HepG2 (cell line): Measurements from ENCODE around the gene CBLC. TPM values are rescaled to one million over a fixed set of nuclear protein-coding genes. Genes with fewer than 3 reads are reported as not detected.

Experiments used
- ATAC-seq: fragments of 200-7000 bp; cut with Tn5 transposase; 3 replicates; pipeline ENCODE4 v1.9.1; 2020; ENCODE audit warnings: mild to moderate bottlenecking, moderate library complexity
- BruUV-seq: library from RNA; stranded (reverse); fragments of 400-500 nt; replicated peaks from 2 replicates; lab custom pipeline; 2021; lab: Mats Ljungman, UMichigan
- CTCF ChIA-PET: fragments of 300-600 bp; formaldehyde crosslinking; extraction: SDS; loops from one replicate; lab custom pipeline; 2021; ENCODE audit warnings: low total read pairs, inconsistent platforms, low intra/inter-chr PET ratio; lab: Yijun Ruan, JAX
- POLR2A ChIA-PET: fragments of 350-600 bp; sonication (Branson Sonifier 250); formaldehyde crosslinking; loops from one replicate; lab custom pipeline; 2020; ENCODE audit warnings: antibody characterized with exemption, inconsistent platforms; lab: Yijun Ruan, JAX
- DNase-seq: peaks from one replicate; pipeline ENCODE4 v3.0.0-alpha.2; 2015; ENCODE audit warnings: low spot score
- FAIRE-seq: peaks from 3 replicates; lab custom pipeline; 2011; peaks lifted over from hg19 to GRCh38; lab: Jason Lieb, UNC
- H2AFZ ChIP-seq: one replicate; pipeline ENCODE4 v1.6.1; 2011; ENCODE audit warnings: low read length, inconsistent platforms
- H3K27ac ChIP-seq: fragments of 300-600 bp; 3 replicates; pipeline ENCODE4 v1.8.0; 2011; ENCODE audit warnings: mixed run types, mild to moderate bottlenecking, mixed read lengths, low read length, inconsistent platforms; ENCODE audit not compliant: insufficient read depth; ENCODE audit errors: extremely low read length
- H3K27me3 ChIP-seq, 2 experiments: fragments of 200-600 bp in 1 of 2; 2 replicates in 1 of 2; 3 replicates in 1 of 2; pipeline versions ENCODE4 v1.6.0 to v1.8.0; 2011; ENCODE audit warnings: low read length in 2 of 2, mild to moderate bottlenecking in 2 of 2, moderate library complexity in 2 of 2, inconsistent platforms in 1 of 2; ENCODE audit not compliant: insufficient read depth in 2 of 2, control insufficient read depth in 1 of 2
- H3K36me3 ChIP-seq, 2 experiments: fragments of 200-600 bp in 1 of 2; replicated peaks in 1 of 2; 2 replicates in 1 of 2; 3 replicates in 1 of 2; pipeline versions ENCODE4 v1.5.1 to v1.8.0; 2011; ENCODE audit warnings: low read length in 2 of 2, inconsistent platforms in 1 of 2; ENCODE audit not compliant: insufficient read depth in 2 of 2, control insufficient read depth in 1 of 2
- H3K4me1 ChIP-seq: 2 replicates; pipeline ENCODE4 v1.5.1; 2012; ENCODE audit warnings: low read length, inconsistent platforms; ENCODE audit not compliant: insufficient read depth
- H3K4me2 ChIP-seq: 2 replicates; pipeline ENCODE4 v1.6.0; 2011; ENCODE audit warnings: low read depth, low read length, inconsistent platforms
- H3K4me3 ChIP-seq, 3 experiments: fragments of 200-600 bp in 1 of 3; sonication (generic), shearing (Covaris generic) in 1 of 3; replicated peaks in 1 of 3; 2 replicates each; pipeline ENCODE4 v1.5.1; 2011 to 2016; ENCODE audit warnings: low read length in 3 of 3, inconsistent platforms in 2 of 3, low read depth in 2 of 3, mild to moderate bottlenecking in 2 of 3, control low read depth in 1 of 3, mixed read lengths in 1 of 3; ENCODE audit not compliant: insufficient read depth in 1 of 3
- H3K79me2 ChIP-seq: one replicate; pipeline ENCODE4 v1.6.1; 2011; ENCODE audit warnings: low read length, inconsistent platforms; ENCODE audit not compliant: insufficient read depth
- H3K9ac ChIP-seq: 2 replicates; pipeline ENCODE4 v1.6.0; 2011; ENCODE audit warnings: mild to moderate bottlenecking, low read depth, low read length, inconsistent platforms; ENCODE audit not compliant: insufficient read depth
- H3K9me3 ChIP-seq: 2 replicates; pipeline ENCODE4 v1.5.1; 2012; ENCODE audit warnings: mild to moderate bottlenecking, low read length
- H4K20me1 ChIP-seq: 2 replicates; pipeline ENCODE4 v1.6.0; 2011; ENCODE audit warnings: inconsistent platforms, mild to moderate bottlenecking, low read length, moderate library complexity; ENCODE audit not compliant: insufficient read depth
- AGO2 ChIP-seq: fragments of 200-400 bp; formaldehyde crosslinking; optimal IDR thresholded peaks from 2 replicates; pipeline ENCODE3; 2017; ENCODE audit warnings: mild to moderate bottlenecking, low read depth, low read length, moderate library complexity
- EEA1 ChIP-seq: sonication (generic); formaldehyde crosslinking; IDR thresholded peaks from 2 replicates; pipeline ENCODE4 v1.5.1; 2020; ENCODE audit warnings: mild to moderate bottlenecking, missing genetic modification reagents, borderline replicate concordance
- EHMT2 ChIP-seq: fragments of 200-600 bp; sonication (generic); IDR thresholded peaks from 2 replicates; pipeline ENCODE4 v1.7.0; 2017; ENCODE audit warnings: antibody characterized with exemption, low read depth, low read length, borderline replicate concordance
- HNF4G ChIP-seq, 2 experiments: sonication (generic) in 1 of 2; formaldehyde crosslinking in 1 of 2; IDR thresholded peaks; 2 replicates each; pipeline versions ENCODE4 v1.4.0 to v1.6.1; 2011 to 2020; ENCODE audit warnings: borderline replicate concordance in 2 of 2, low read depth in 2 of 2, mild to moderate bottlenecking in 2 of 2, low read length in 1 of 2, missing genetic modification reagents in 1 of 2, moderate library complexity in 1 of 2
- HNRNPL ChIP-seq: fragments of 200-400 bp; formaldehyde crosslinking; IDR thresholded peaks from 2 replicates; pipeline ENCODE4 v1.6.1; 2017; ENCODE audit warnings: mild to moderate bottlenecking, low read depth, low read length
- HOXA3 ChIP-seq: sonication (generic); formaldehyde crosslinking; IDR thresholded peaks from 2 replicates; pipeline ENCODE4 v1.5.0; 2020; ENCODE audit warnings: missing genetic modification reagents
- NONO ChIP-seq, 2 experiments: fragments of 450-650 bp in 1 of 2; sonication (generic) in 1 of 2; formaldehyde crosslinking in 1 of 2; IDR thresholded peaks in 1 of 2; conservative IDR thresholded peaks in 1 of 2; 2 replicates each; pipeline versions ENCODE4 v1.6.1 to v1.8.0; 2017 to 2022; ENCODE audit warnings: mild to moderate bottlenecking in 1 of 2, missing genetic modification reagents in 1 of 2, moderate library complexity in 1 of 2
- NR2C2 ChIP-seq: sonication (generic); formaldehyde crosslinking; IDR thresholded peaks from 2 replicates; pipeline ENCODE4 v1.4.0; 2020; ENCODE audit warnings: missing genetic modification reagents, mild to moderate bottlenecking, moderate library complexity, borderline replicate concordance
- NR2F2 ChIP-seq: IDR thresholded peaks from 2 replicates; pipeline ENCODE4 v1.6.1; 2012; ENCODE audit warnings: low read depth, inconsistent platforms, borderline replicate concordance
- NR2F6 ChIP-seq, 2 experiments: IDR thresholded peaks; 2 replicates each; pipeline ENCODE4 v1.6.1; 2016; ENCODE audit warnings: antibody characterized with exemption in 1 of 2, mild to moderate bottlenecking in 1 of 2
- POLR2G ChIP-seq: fragments of 200-400 bp; formaldehyde crosslinking; IDR thresholded peaks from 2 replicates; pipeline ENCODE4 v1.6.1; 2018; ENCODE audit warnings: mild to moderate bottlenecking, low read depth, low read length, moderate library complexity
- RBFOX2 ChIP-seq: fragments of 200-400 bp; formaldehyde crosslinking; IDR thresholded peaks from 2 replicates; pipeline ENCODE4 v1.6.1; 2017; ENCODE audit warnings: low read depth, mild to moderate bottlenecking, low read length
- SALL2 ChIP-seq: sonication (generic); formaldehyde crosslinking; IDR thresholded peaks from 2 replicates; pipeline ENCODE4 v1.8.1; 2023; ENCODE audit warnings: mild to moderate bottlenecking, missing genetic modification reagents, inconsistent platforms
- ZBTB33 ChIP-seq: sonication (generic); formaldehyde crosslinking; IDR thresholded peaks from 2 replicates; pipeline ENCODE4 v1.4.0; 2020; ENCODE audit warnings: missing genetic modification reagents
- ZBTB38 ChIP-seq: sonication (generic); formaldehyde crosslinking; IDR thresholded peaks from 2 replicates; pipeline ENCODE4 v1.5.1; 2020; ENCODE audit warnings: mild to moderate bottlenecking, missing genetic modification reagents
- ZEB1 ChIP-seq: IDR thresholded peaks from 2 replicates; pipeline ENCODE4 v1.6.1; 2012; ENCODE audit warnings: mild to moderate bottlenecking, low read depth, inconsistent platforms; ENCODE audit not compliant: insufficient replicate concordance
- ZNF12 ChIP-seq: sonication (generic); formaldehyde crosslinking; IDR thresholded peaks from 2 replicates; pipeline ENCODE4 v1.5.0; 2020; ENCODE audit warnings: missing genetic modification reagents
- ZNF580 ChIP-seq: IDR thresholded peaks from 2 replicates; pipeline ENCODE4 v1.6.1; 2016; ENCODE audit warnings: low read depth, borderline replicate concordance
- WGBS: methylation state at CpG from one replicate; pipeline ENCODE4 v1.1.6; 2017; ENCODE audit warnings: low lambda C conversion rate; 5-methylcytosine and 5-hydroxymethylcytosine counted together
- in situ Hi-C: cut with HindIII; loops from 2 replicates; pipeline ENCODE4 v1.10.0; 2017; ENCODE audit warnings: low pct_unique_long_range_greater_than_20kb; ENCODE audit not compliant: extremely low pct_ligation_motif_present
- intact Hi-C: fragments of 100-400 bp; cut with micrococcal nuclease; formaldehyde crosslinking; loops from one replicate; pipeline ENCODE4 v1.10.0; 2022; ENCODE audit not compliant: unreplicated experiment
- polyA plus RNA-seq, 8 experiments: library from polyadenylated mRNA; depleted of rRNA in 3 of 8; stranded (reverse) in 7 of 8; unstranded in 1 of 8; fragments of >200 nt; fragmentation: Illumina TruSeq in 4 of 8; extraction: Trizol in 4 of 8; gene quantifications; 2 replicates each; pipeline versions ENCODE4 v1.2.1 to v1.2.3, GENCODE V29; 2011 to 2016; ENCODE audit warnings: low read depth in 4 of 8, missing spikeins in 1 of 8, mixed read lengths in 1 of 8; ENCODE audit not compliant: insufficient read depth in 1 of 8
- total RNA-seq, 5 experiments: library from RNA; depleted of rRNA; stranded (reverse); fragments of >200 nt; fragmentation: Illumina TruSeq; extraction: Trizol; gene quantifications; 2 replicates each; pipeline ENCODE4 v1.2.3, GENCODE V29; 2016; ENCODE audit warnings: low read depth in 1 of 5

CBLC gene
- total and polyA plus RNA-seq, 2 of the 13 experiments (the other 11 are each of a cell fraction or from before 2014, with no cell fraction given), result 1.8 to 2.6 TPM

- H3K36me3 ChIP-seq, result peaks cover 8 to 33% of the 10 kb centered on the region in 2 experiments
- no peak overlapping the region; the same call in 1 of the 2 replicates for H3K9ac ChIP-seq
- H3K27ac ChIP-seq, result peak overlapping the region; percentile 67
- no peaks in the 10 kb centered on the region; a peak in 1 of 5 replicates for H3K27me3 ChIP-seq
- BruUV-seq, result no TSS peak
- ATAC-seq (no peak), FAIRE-seq (no peak), DNase-seq (no peak)
- POLR2A ChIA-PET, result interaction anchor here (3.3 kb wide), 1 partner anchor 9 kb away, joined by 18 read pairs; no protein-coding TSS in a partner anchor
- in situ Hi-C loops (no loop called here), intact Hi-C loops (no loop called here)
- 94% methylated on average over 26 of the region's 38 CpGs for WGBS
- peaks cover 21% of the 10 kb centered on the region for H3K79me2 ChIP-seq
- CTCF ChIA-PET, result no interaction called here
- 0 out of 2 replicates have a peak, but pooled peaks cover 8% of the 10 kb centered on the region for H4K20me1 ChIP-seq
- no peak overlapping the region for H3K4me3 ChIP-seq
- H2AFZ ChIP-seq, result no peak overlapping the region
- H3K4me1 ChIP-seq, result peaks cover 60% of the 10 kb centered on the region
- no peaks in the 10 kb centered on the region for H3K9me3 ChIP-seq
- H3K4me2 ChIP-seq, result peak overlapping the region; percentile 83; the same call in 1 of the 2 replicates
- TF ChIP-seq ZEB1 (no peak), AGO2 (peak; percentile 68), EHMT2 (no peak), ZBTB38 (CRISPR knock-in tag) (peak; percentile 70; the same call in 1 of the 2 replicates), HOXA3 (peak; percentile 48; the same call in 1 of the 2 replicates), ZNF580 (no peak), NR2C2 (CRISPR knock-in tag) (peak; percentile 89), HNRNPL (peak; percentile 44; the same call in 1 of the 2 replicates), NR2F2 (peak; percentile 42; the same call in 1 of the 2 replicates), POLR2G (no peak), SALL2 (no peak), ZBTB33 (CRISPR knock-in tag) (peak; percentile 73), NR2F6 (IDR thresholded peaks at IDR 0.05) (peak; percentile 79; the same call in 1 of the 2 replicates), NR2F6 (CRISPR knock-in tag; IDR thresholded peaks at IDR 0.05) (peak; percentile 29; the same call in 1 of the 2 replicates), HNF4G (IDR thresholded peaks at IDR 0.05; ENCODE audit: borderline replicate concordance, low read depth, low read length) (0 out of 2 replicates have a peak, but pooled peaks have one; percentile 18), HNF4G (CRISPR knock-in tag; IDR thresholded peaks at IDR 0.05; ENCODE audit: borderline replicate concordance, low read depth) (no peak), RBFOX2 (peak; percentile 81), ZNF12 (no peak), EEA1 (CRISPR knock-in tag) (no peak), NONO (IDR thresholded peaks at IDR 0.05) (no peak), NONO (CRISPR knock-in tag; conservative IDR thresholded peaks at IDR 0.05) (0 out of 2 replicates have a peak, but pooled peaks have one; percentile 20)
Measured at GRCh38 chr19:44813070-44813840, 35.6 kb downstream of the CBLC start.
